ENCODE measurements around the gene FRA10AC1. TPM values are rescaled to one million over a fixed set of nuclear protein-coding genes. Genes with fewer than 3 reads are reported as not detected.

The FRA10AC1 gene
- total and polyA plus RNA-seq, 2 of the 13 experiments (the other 11 are each of a cell fraction or from before 2014, with no cell fraction given) = 5.3 to 7.4 TPM

DNA sequence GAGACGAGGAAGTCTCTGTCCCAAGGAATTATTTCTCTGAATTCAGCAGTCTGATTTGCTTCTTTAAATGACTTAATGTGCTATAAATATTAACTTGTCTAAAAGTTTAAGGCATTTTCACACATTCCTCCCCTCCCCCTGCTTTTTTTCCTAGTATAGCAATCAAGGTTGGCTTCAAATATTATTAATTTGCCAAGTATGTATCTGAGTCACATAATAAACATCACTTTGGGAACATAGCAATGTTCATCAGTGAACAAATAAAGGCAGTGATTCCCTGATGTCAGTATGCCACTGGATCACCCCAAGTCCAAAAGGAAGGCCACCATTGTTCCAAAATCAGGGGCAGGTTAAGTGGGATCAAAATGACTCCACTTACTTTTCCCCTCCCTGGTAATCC, 49.5 kb downstream of the FRA10AC1 start:
- ChIA-PET POLR2A (no interaction called here), CTCF (ENCODE audit: low intra/inter-chr PET ratio, low total read pairs) (no interaction called here)
- no peak for DNase-seq (ENCODE audit: low spot score)
- WGBS (ENCODE audit: low lambda C conversion rate) = 75% methylated on average over 1 of the region's 1 CpG
- H4K20me1 ChIP-seq (ENCODE audit: insufficient read depth, low read length) = no peaks in the 10 kb centered on the region
- intact Hi-C loops (cut with micrococcal nuclease; ENCODE audit: unreplicated experiment) = no loop called here
- in situ Hi-C loops (cut with HindIII; ENCODE audit: extremely low pct_ligation_motif_present, low pct_unique_long_range_greater_than_20kb) = no loop called here
- H3K4me2 ChIP-seq (ENCODE audit: low read depth, low read length) = no peak overlapping the region
- TF ChIP-seq NFATC3 (CRISPR knock-in tag; IDR thresholded peaks at IDR 0.05) = no peak
- TF ChIP-seq IRX3 (CRISPR knock-in tag; IDR thresholded peaks at IDR 0.05; ENCODE audit: borderline replicate concordance, low read depth) = no peak
- no peak for TF ChIP-seq ISX (CRISPR knock-in tag; conservative IDR thresholded peaks at IDR 0.05)
- no peak for TF ChIP-seq ZNF446 (CRISPR knock-in tag; IDR thresholded peaks at IDR 0.05)
- TF ChIP-seq BHLHE40 (IDR thresholded peaks at IDR 0.05; ENCODE audit: low read length) = no peak
- TF ChIP-seq SMYD3 (CRISPR knock-in tag; IDR thresholded peaks at IDR 0.05) = no peak
- no peak for TF ChIP-seq CHD4 (IDR thresholded peaks at IDR 0.05; ENCODE audit: borderline replicate concordance, low read length)
- no peak for TF ChIP-seq ZNF746 (CRISPR knock-in tag; IDR thresholded peaks at IDR 0.05)
- TF ChIP-seq MED13 (CRISPR knock-in tag; IDR thresholded peaks at IDR 0.05) = no peak
- TF ChIP-seq, protein P1, sequence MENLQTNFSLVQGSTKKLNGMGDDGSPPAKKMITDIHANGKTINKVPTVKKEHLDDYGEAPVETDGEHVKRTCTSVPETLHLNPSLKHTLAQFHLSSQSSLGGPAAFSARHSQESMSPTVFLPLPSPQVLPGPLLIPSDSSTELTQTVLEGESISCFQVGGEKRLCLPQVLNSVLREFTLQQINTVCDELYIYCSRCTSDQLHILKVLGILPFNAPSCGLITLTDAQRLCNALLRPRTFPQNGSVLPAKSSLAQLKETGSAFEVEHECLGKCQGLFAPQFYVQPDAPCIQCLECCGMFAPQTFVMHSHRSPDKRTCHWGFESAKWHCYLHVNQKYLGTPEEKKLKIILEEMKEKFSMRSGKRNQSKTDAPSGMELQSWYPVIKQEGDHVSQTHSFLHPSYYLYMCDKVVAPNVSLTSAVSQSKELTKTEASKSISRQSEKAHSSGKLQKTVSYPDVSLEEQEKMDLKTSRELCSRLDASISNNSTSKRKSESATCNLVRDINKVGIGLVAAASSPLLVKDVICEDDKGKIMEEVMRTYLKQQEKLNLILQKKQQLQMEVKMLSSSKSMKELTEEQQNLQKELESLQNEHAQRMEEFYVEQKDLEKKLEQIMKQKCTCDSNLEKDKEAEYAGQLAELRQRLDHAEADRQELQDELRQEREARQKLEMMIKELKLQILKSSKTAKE (CRISPR knock-in tag; IDR thresholded peaks at IDR 0.05; ENCODE audit: borderline replicate concordance) = no peak
- no peak for TF ChIP-seq ZNF839 (CRISPR knock-in tag; IDR thresholded peaks at IDR 0.05; ENCODE audit: borderline replicate concordance)
- TF ChIP-seq TRIM24 (CRISPR knock-in tag; IDR thresholded peaks at IDR 0.05) = no peak
- TF ChIP-seq KDM5B (CRISPR knock-in tag; IDR thresholded peaks at IDR 0.05; ENCODE audit: borderline replicate concordance) = no peak
- TF ChIP-seq ZFAT (CRISPR knock-in tag; conservative IDR thresholded peaks at IDR 0.05) = no peak
- TF ChIP-seq PHF21A (CRISPR knock-in tag; IDR thresholded peaks at IDR 0.05) = no peak
- TF ChIP-seq, protein P2, sequence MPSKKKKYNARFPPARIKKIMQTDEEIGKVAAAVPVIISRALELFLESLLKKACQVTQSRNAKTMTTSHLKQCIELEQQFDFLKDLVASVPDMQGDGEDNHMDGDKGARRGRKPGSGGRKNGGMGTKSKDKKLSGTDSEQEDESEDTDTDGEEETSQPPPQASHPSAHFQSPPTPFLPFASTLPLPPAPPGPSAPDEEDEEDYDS (CRISPR knock-in tag; IDR thresholded peaks at IDR 0.05) = no peak
- no peak overlapping the region for H2AFZ ChIP-seq (ENCODE audit: low read length)
- H3K4me1 ChIP-seq (ENCODE audit: insufficient read depth, low read length) = peaks cover 4% of the 10 kb centered on the region
- H3K9me3 ChIP-seq (ENCODE audit: low read length) = no peaks in the 10 kb centered on the region
- no peak overlapping the region for H3K9ac ChIP-seq (ENCODE audit: insufficient read depth, low read depth, low read length)
- no peaks in the 10 kb centered on the region for H3K27me3 ChIP-seq (ENCODE audit: control insufficient read depth in 1 of 2, insufficient read depth in 2 of 2, low read length in 2 of 2)
- no peak for FAIRE-seq
- no peak overlapping the region for H3K27ac ChIP-seq (ENCODE audit: extremely low read length, insufficient read depth, low read length)
- no peaks in the 10 kb centered on the region for H3K79me2 ChIP-seq (ENCODE audit: insufficient read depth, low read length)
- H3K4me3 ChIP-seq (replicated peaks in 1 of 3; ENCODE audit: insufficient read depth in 1 of 3, low read depth in 2 of 3, low read length in 3 of 3) = no peak overlapping the region
- no peaks in the 10 kb centered on the region for H3K36me3 ChIP-seq (replicated peaks in 1 of 2; ENCODE audit: control insufficient read depth in 1 of 2, insufficient read depth in 2 of 2, low read length in 2 of 2)
- ATAC-seq = no peak
- no TSS peak for BruUV-seq (replicated peaks)

All from HepG2 (cell line).